Activated T-cell treated with anti-CD3 and anti-CD28 coated beads, Interleukin-2, amount 50 U/mL, for 4 hours (primary cell): ENCODE data around the gene MYRIP. TPM values are rescaled to one million over a fixed set of nuclear protein-coding genes. Genes with fewer than 3 reads are reported as not detected.
A peak's percentile ranks its signal among the peaks of the same experiment; 100 is the strongest.
"Not testable (repeated sequence)": the region's sequence is repeated elsewhere in the genome, so short reads cannot be mapped to it uniquely, and the experiment has no call there.

Experiments
- ATAC-seq, 2 donors: fragments of 200-7000 bp; cut with Tn5 transposase; one replicate each; pipeline ENCODE4 v1.10.0; 2021
- DNase-seq: peaks from one replicate; pipeline ENCODE4 v3.0.0-alpha.2; 2020
- H3K27me3 Mint-ChIP-seq: one replicate; pipeline ENCODE4 v1.8.0; 2021; ENCODE audit warnings: low read depth, mixed read lengths
- H3K36me3 Mint-ChIP-seq: one replicate; pipeline ENCODE4 v1.8.0; 2022; ENCODE audit warnings: mixed read lengths; ENCODE audit not compliant: insufficient read depth
- H3K4me1 Mint-ChIP-seq: one replicate; pipeline ENCODE4 v1.8.0; 2021; ENCODE audit warnings: low read depth, mixed read lengths
- H3K4me3 Mint-ChIP-seq: one replicate; pipeline ENCODE4 v1.8.0; 2021; ENCODE audit warnings: mild to moderate bottlenecking, moderate library complexity, mixed read lengths
- H3K9me3 Mint-ChIP-seq: one replicate; pipeline ENCODE4 v1.8.0; 2021; ENCODE audit warnings: mixed read lengths
- total RNA-seq, 3 donors: library from RNA; stranded (reverse); gene quantifications; one replicate each; pipeline ENCODE4 v1.2.1, GENCODE V29; 2021

Gene MYRIP
- total RNA-seq, 3 donors from 2014 or later: not detected

DNA sequence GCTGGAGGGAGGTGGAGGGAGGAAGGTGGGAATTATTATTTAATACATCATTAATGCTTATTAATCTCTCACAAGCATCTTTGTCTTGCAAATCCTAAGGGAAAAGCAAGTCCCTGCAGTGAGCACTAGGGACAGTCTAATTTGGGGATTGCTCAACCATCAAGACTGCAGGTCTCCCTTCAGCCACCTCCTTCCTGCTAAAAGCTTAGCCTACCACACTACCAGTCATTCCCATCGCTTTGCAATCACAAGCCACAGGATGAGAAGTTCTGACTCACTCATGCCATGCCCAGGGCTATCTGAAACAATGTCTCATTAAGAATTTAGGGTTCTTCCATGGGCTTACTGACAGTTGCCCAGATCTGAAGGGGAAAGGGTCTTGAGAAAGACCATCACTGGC lies 449.1 kb downstream of the MYRIP start:
- H3K4me1 Mint-ChIP-seq: no peaks in the 10 kb centered on the region
- DNase-seq (no peak), ATAC-seq (no peak)
- H3K4me3 Mint-ChIP-seq: no peak overlapping the region
- H3K36me3 Mint-ChIP-seq: no peaks in the 10 kb centered on the region
- no peaks in the 10 kb centered on the region for H3K9me3 Mint-ChIP-seq
- no peaks in the 10 kb centered on the region for H3K27me3 Mint-ChIP-seq

DNA sequence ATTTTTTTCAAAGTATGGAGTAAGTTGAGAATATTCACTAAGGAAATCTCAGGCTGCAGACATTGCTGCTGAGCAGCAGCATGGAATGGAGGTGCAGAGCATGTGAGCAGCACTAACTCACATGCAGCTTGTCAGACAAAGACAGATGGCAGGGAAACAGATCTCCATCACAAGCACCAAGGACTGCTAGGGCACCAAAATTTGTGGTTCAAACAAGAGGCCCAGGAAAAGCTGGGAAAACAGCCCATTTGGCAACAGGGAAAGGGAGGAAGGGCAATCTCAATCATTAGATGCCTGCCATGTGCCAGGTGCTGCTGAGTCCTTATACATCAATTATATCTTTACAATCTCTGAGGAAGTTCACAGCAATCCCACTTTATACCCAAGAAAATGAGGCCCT lies 452.9 kb downstream of the MYRIP start:
- H3K9me3 Mint-ChIP-seq: no peaks in the 10 kb centered on the region
- H3K4me1 Mint-ChIP-seq: no peaks in the 10 kb centered on the region
- H3K4me3 Mint-ChIP-seq: no peak overlapping the region
- ATAC-seq: no peak
- H3K36me3 Mint-ChIP-seq: peaks cover 2% of the 10 kb centered on the region
- H3K27me3 Mint-ChIP-seq: no peaks in the 10 kb centered on the region
- DNase-seq: no peak

DNA sequence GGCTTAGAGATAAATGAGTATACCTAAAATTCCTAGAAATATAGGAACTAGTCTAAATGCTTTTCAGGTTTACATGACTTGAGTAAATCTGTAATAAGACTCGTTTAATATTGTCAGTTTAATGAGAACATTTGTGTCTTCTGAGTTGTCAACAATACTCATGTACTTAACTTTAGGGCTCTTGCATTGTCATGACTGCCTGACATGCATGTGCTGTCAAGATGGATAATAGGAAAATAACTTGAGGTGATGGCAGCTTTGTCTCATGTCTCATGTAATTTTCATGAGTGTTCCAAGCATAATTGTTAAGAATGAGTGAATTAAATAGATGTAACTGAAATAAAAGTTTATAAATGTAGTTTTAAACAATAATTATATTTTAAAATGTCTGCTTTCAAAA lies 455.0 kb downstream of the MYRIP start:
- no peaks in the 10 kb centered on the region for H3K4me1 Mint-ChIP-seq
- no peaks in the 10 kb centered on the region for H3K27me3 Mint-ChIP-seq
- no peaks in the 10 kb centered on the region for H3K9me3 Mint-ChIP-seq
- H3K4me3 Mint-ChIP-seq: no peak overlapping the region
- ATAC-seq (no peak), DNase-seq (no peak)
- peaks cover 2% of the 10 kb centered on the region for H3K36me3 Mint-ChIP-seq

DNA sequence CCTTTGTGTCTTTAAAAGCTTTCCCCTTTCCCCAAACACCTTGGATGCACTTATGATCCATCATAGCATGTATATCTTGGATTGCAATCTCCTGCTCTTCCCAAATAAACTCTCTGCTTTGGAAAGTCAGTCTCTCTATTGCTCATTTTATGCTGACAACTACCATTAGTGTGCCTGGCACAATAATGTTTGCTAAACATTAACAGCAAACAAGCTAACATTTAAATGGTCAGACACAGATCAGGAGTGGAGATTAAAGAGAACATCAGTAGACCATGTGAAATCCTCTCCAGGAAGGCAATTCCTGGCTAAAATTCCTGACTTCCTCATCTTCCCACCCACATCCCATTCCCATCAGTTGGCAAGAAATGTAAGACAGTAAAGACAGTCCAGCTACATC lies 455.8 kb downstream of the MYRIP start:
- no peaks in the 10 kb centered on the region for H3K27me3 Mint-ChIP-seq
- H3K36me3 Mint-ChIP-seq: peaks cover 4% of the 10 kb centered on the region
- H3K4me1 Mint-ChIP-seq: no peaks in the 10 kb centered on the region
- no peak overlapping the region for H3K4me3 Mint-ChIP-seq
- no peak for DNase-seq
- no peak for ATAC-seq
- H3K9me3 Mint-ChIP-seq: no peaks in the 10 kb centered on the region

DNA sequence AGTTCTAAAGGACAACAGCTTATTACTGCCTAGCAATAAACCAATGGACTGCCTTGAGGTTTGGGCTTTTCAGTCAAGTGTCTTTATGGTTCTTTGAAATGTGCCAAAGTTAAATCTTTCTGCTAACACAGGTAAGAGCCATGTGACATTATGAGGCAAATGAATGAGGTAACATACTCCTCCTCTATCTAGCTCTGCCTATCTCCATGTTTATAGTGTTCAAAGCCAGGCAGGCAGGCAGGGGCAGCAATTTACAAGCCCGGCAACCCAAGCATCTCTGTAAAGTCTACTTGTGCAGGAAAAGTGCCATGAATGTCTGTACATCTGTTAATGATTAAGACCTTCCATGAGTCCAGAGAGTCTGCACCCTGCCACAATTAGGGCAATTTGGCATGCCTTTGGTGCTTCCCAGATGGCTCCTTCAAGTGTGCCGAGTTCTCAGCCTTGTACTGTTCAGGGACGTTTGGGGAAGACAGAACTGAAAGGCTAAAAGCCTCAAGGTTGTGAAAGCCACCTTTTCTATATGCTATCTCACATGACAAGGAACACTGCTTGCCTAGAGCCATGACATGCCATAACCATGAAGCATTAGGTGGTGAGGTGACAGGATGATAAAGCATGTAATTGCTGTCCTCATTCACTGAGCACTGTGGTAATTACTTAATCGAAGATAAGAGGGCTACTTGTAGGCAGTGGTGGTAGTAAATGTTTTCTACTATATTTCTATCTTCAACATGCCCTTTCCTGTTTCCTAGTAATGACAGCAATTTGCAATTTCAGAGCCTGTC lies 458.7 kb downstream of the MYRIP start:
- no peak for DNase-seq
- Mint-ChIP-seq H3K4me1 (no peaks in the 10 kb centered on the region), H3K27me3 (no peaks in the 10 kb centered on the region), H3K9me3 (no peaks in the 10 kb centered on the region), H3K4me3 (no peak overlapping the region), H3K36me3 (peaks cover 12% of the 10 kb centered on the region)
- ATAC-seq: no peak

DNA sequence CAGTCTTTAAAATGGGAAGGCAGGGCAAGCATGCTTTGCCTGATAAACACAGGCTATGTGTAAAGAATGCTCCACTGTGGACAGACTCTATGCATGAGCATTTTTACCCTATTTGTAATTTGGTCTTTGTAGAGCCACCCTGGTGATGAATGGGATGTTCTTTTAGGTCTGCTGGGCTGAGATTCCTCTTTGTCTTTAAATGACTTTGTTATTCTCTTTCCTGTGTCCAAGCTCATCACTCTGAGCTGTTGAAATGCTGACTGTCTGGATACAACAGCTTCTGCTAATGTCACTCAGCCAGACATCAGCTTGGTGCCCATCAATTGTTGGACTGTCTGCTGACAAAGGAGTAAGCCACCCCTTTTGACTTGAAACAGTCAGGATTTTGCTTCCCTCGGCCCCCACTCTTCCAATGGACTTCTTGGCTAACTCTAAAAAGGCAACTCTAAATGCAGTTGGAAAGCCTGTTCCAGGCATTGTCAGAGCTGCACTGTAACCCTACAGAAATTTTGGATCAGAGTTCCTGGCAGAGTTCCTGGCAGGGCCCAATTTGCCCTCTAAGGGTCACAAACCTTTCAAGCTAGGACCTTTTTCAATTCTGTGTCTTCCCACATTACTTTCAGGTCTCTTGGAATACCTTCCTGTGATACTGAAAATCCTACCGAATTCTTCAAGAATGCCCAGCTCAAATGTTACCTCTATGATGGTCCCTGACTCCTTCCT lies 459.6 kb downstream of the MYRIP start:
- no peaks in the 10 kb centered on the region for H3K9me3 Mint-ChIP-seq
- no peak overlapping the region for H3K4me3 Mint-ChIP-seq
- ATAC-seq (no peak), DNase-seq (no peak)
- H3K27me3 Mint-ChIP-seq: no peaks in the 10 kb centered on the region
- H3K4me1 Mint-ChIP-seq: no peaks in the 10 kb centered on the region
- H3K36me3 Mint-ChIP-seq: peaks cover 12% of the 10 kb centered on the region

DNA sequence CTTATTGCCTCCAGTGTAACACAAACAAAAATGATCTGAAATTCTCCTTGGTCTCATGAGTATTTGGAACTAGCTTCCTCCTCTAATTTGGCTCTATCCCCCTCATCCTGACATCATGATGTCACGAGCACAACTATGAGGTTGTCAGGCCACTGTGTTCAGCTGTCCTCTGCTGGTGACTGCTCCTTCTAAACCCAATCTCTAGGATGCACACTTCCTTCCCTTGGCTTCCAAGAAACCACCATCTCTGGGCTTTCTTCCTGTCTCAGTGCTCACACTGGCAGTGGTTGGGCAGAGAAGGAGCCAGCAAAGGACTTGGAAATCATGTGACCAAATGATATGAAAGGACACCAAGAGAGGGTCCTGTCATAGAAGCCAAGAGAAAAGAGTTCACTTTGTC lies 469.4 kb downstream of the MYRIP start:
- H3K4me1 Mint-ChIP-seq: no peaks in the 10 kb centered on the region
- no peaks in the 10 kb centered on the region for H3K27me3 Mint-ChIP-seq
- H3K9me3 Mint-ChIP-seq: no peaks in the 10 kb centered on the region
- H3K4me3 Mint-ChIP-seq: no peak overlapping the region
- no peak for ATAC-seq
- DNase-seq: no peak
- no peaks in the 10 kb centered on the region for H3K36me3 Mint-ChIP-seq

DNA sequence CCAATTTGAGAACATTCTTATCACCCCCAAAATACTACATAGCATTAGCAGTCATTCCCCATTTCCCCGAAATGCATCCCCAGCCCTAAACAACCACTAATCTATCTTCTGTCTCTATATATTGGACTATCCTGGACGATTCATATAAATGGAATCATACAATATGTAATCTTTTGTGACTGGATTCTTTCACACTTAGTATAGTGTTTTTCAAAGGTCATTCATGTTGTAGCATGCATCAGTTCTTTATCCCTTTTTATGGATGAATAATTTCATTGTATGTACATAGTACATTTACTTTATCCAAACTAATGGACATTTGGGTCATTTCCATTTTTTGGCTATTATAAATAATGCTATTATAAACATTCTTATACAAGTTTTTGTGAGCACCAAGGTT lies 472.6 kb downstream of the MYRIP start:
- Mint-ChIP-seq H3K36me3 (no peaks in the 10 kb centered on the region), H3K4me3 (no peak overlapping the region), H3K9me3 (peaks cover 3% of the 10 kb centered on the region), H3K4me1 (no peaks in the 10 kb centered on the region), H3K27me3 (no peaks in the 10 kb centered on the region)
- DNase-seq (no peak), ATAC-seq (no peak)

DNA sequence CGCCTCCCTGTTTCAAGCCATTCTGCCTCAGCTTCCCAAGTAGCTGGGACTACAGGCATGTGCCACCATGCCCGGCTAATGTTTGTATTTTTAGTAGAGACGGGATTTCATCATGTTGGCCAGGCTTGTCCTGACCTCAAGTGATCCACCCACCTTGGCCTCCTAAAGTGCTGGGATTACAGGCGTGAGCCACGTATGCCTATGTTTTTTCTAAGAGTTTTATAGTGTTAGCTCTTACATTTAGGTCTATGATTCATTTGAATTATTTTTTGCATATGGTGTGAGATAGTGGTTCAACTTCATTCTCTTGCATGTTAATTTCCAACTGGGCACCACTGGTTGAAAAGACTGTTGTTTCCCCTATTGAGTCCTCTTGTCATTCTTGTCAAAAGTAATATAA lies 473.6 kb downstream of the MYRIP start:
- H3K27me3 Mint-ChIP-seq, H3K36me3 Mint-ChIP-seq, DNase-seq, H3K4me3 Mint-ChIP-seq, H3K4me1 Mint-ChIP-seq, H3K9me3 Mint-ChIP-seq, ATAC-seq: not testable (repeated sequence)

DNA sequence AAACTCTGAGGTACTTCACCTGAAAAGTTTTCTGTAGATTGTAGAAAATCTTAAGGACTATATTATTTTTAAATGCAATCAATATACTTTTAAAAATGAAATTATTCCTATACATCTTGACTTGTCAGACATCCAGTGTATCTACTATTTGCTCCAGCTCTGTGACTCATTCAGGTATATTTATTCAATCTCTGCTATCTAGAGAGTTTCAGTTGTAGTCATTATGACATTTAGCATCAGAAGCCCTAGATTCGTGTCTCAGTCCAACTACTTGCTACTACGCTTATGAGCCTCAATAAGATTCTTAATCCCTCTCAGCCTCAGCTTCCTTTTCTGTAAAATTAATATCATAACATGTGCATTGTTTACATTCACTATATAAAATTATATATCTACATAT lies 477.8 kb downstream of the MYRIP start:
- peaks cover 3% of the 10 kb centered on the region for H3K9me3 Mint-ChIP-seq
- H3K36me3 Mint-ChIP-seq: peaks cover 7% of the 10 kb centered on the region
- H3K27me3 Mint-ChIP-seq: no peaks in the 10 kb centered on the region
- ATAC-seq (no peak), DNase-seq (no peak)
- H3K4me3 Mint-ChIP-seq: no peak overlapping the region
- peaks cover 7% of the 10 kb centered on the region for H3K4me1 Mint-ChIP-seq

DNA sequence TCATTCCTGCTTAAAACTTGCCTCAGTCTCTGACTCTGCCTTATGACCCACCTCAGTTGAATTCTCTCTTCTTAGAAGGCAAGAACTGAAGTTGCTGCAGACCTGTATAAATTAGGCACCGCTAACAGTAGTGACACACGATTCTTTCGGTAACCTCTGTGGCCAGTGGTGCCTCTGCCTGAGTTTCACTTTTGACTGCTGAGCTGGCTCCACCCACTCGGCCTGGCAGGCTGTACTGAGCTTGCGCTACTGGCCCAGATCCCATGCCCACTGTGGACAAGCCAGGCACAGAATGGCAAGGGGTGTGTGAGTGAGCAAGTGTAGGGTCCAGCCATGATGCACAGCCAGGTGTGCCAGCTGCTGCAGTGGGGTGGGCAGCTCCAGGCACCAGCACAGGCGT lies 481.0 kb downstream of the MYRIP start:
- H3K27me3 Mint-ChIP-seq: no peaks in the 10 kb centered on the region
- ATAC-seq: peak; percentile 37 to 65
- DNase-seq: no peak
- H3K4me1 Mint-ChIP-seq: peaks cover 7% of the 10 kb centered on the region
- peaks cover under 1% of the 10 kb centered on the region for H3K9me3 Mint-ChIP-seq
- H3K4me3 Mint-ChIP-seq: peak overlapping the region; percentile 35
- peaks cover 12% of the 10 kb centered on the region for H3K36me3 Mint-ChIP-seq

DNA sequence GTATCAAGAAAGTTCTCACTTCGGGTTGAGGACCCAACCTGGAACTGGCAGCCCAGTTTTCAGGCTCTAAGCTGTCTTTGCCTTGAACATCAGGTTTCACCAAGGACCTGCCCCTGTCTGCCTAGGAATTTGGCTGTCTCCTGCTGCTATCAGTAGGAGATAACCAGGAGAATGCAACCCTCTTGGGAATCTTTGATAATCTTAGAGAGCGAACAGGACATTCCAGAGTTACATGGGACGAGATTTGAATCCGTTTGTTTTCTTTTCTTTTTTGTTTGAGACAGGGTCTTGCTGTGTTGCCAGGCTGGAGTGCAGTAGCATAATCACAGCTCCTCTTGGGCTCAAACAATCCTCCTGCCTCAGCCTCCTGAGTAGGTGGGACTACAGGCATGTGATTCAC lies 482.1 kb downstream of the MYRIP start:
- peaks cover 7% of the 10 kb centered on the region for H3K4me1 Mint-ChIP-seq
- H3K9me3 Mint-ChIP-seq: no peaks in the 10 kb centered on the region
- H3K4me3 Mint-ChIP-seq: no peak overlapping the region
- H3K36me3 Mint-ChIP-seq: peaks cover 12% of the 10 kb centered on the region
- DNase-seq (no peak), ATAC-seq (no peak)
- H3K27me3 Mint-ChIP-seq: no peaks in the 10 kb centered on the region

DNA sequence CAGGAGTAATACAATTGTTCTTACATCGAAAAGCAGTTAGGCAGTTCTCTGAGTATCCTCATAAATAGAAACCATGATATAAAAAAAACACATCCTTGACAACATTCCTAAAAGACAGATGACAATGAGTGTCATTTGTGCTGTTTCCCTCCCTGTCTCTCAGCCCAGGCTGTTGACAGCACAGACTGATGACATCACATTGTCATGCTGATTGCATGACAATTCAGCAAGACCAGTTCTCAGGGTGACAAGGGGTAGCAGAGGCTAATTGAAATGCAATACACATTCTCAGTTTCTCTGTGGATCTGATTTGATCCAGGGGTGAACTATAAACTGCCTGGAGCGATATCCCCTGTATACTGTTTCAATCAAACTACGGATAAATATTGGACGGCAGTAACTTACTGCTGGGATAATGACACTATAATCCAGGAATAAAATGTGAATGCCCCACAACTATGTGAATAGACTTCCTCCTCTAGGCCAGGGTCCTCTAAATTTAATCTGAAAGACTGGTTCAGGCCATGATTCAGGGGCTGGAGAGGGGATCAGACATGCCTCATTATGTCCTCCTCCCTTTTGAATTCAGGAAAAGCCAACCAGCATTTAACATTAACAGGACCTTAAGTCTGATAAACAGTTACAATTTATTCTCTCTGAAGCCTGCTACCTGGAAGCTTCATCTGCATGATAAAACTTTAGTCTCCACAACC lies 483.4 kb downstream of the MYRIP start:
- Mint-ChIP-seq H3K27me3 (no peaks in the 10 kb centered on the region), H3K4me3 (no peak overlapping the region), H3K9me3 (no peaks in the 10 kb centered on the region), H3K4me1 (peaks cover 7% of the 10 kb centered on the region), H3K36me3 (peaks cover 17% of the 10 kb centered on the region)
- DNase-seq (no peak), ATAC-seq (no peak)

DNA sequence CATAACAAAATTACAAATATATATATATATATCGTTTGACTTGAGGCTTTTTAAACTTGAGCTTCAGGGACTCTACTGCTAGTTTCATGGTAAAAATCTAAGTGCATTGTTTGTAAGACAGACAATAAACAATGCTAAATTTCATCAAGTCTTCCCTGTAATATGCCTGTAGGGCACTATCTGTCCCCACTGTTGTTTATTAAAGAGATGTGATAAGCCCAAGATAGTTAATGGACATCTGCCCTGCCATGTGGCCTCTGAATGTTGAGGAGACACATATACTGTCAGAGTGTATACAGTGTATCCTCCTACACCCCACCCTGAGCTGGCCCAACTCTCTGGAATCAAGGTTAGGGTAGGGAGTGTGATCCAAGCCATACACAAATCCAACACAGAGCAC lies 485.0 kb downstream of the MYRIP start:
- H3K36me3 Mint-ChIP-seq: peaks cover 17% of the 10 kb centered on the region
- H3K27me3 Mint-ChIP-seq: no peaks in the 10 kb centered on the region
- no peak overlapping the region for H3K4me3 Mint-ChIP-seq
- H3K4me1 Mint-ChIP-seq: peaks cover 7% of the 10 kb centered on the region
- DNase-seq (no peak), ATAC-seq (no peak)
- no peaks in the 10 kb centered on the region for H3K9me3 Mint-ChIP-seq

DNA sequence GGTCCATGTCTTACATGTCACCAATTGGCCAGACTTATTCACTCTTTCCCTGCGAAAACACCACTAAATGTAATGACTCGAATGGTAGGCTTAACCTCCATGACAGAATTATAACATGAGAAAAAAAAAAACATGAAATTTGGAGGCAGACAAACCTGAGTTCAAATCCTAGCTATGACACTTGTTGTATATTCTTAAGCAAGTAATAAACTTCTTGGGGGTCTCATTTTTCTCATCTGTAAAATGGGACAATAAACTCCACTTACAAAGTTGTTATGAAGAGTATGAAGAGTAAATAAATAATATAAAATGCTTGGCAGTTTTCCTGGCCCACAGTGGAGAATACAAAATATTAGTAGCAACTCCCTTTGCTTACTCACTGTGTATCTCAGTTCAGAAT lies 488.7 kb downstream of the MYRIP start:
- H3K4me3 Mint-ChIP-seq: no peak overlapping the region
- no peaks in the 10 kb centered on the region for H3K27me3 Mint-ChIP-seq
- ATAC-seq (no peak), DNase-seq (no peak)
- H3K36me3 Mint-ChIP-seq: peaks cover 17% of the 10 kb centered on the region
- H3K4me1 Mint-ChIP-seq: no peaks in the 10 kb centered on the region
- no peaks in the 10 kb centered on the region for H3K9me3 Mint-ChIP-seq
